ENCODE data around the gene AP2S1.
"Not testable (repeated sequence)": the region's sequence is repeated elsewhere in the genome, so short reads cannot be mapped to it uniquely, and the experiment has no call there.

The AP2S1 gene

DNA sequence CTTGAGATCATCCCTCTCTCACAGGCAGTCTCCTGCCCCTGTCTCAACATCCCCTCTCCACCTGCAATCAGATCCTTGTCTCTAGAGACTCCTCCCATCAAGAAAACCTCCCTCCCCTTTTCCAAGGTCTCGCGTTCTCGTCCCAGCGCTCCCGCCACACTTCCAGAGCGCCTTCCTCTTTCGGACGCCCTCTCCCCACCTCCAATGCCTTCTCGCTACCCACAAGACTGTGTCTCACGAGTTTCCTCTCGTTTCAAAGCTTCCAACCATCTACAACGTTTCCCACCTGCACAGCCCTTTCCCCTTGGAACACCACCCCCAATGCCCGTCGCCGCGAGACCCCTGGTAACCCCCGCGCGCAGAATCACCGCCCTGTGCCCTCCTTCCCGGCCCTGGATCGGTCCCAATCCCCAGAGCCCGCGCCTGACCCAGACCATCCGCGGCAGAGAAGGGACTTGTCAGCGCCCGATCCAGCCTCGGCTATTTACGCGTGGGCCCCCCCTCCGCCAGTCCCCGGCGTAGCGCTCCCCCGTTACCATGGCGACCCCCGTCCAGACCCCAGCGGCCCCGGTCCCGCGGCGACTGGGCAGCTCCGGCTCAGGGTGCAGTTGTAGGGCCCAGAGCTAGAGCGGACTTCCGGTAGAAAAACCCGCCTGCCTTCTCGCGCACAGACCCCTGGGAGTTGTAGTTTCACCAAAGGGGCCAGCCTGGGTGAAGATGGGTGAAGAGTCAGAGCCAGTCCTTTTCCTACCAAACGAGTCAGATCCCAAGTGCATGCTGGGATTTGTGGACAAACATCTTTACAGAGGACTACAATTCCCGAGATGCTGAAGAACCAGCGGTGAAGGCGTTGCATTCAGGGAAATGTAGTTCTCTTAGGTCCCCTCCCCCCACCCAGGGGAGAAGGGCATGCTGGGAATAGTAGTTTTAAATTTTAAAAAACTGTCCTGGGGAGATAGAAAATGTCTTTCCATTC lies at the start of gene AP2S1:
Gene AP2S1, minus strand, starts transcription at position 619 of the 976 bp plus-strand sequence. Its CDS starts 80 bp downstream, at position 539.
- DNase-seq, result no peak

DNA sequence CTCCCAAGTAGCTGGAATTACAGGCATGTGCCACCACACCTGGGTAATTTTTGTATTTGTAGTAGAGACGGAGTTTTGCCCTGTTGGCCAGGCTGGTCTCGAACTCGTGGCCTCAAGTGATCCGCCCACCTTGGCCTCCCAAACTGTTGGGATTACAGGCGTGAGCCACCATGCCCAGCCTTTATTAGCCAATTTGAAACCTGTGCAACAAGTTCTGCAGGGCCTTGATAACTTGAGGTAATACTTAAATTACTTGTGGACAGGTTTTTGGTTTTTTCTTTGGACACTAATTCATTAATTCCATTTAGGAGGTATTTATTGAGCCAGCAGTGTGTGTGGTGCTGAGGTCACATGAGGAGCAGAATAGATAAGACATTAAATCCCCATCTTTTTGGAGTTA lies 49.7 kb upstream of the AP2S1 start:
- no peak for DNase-seq

DNA sequence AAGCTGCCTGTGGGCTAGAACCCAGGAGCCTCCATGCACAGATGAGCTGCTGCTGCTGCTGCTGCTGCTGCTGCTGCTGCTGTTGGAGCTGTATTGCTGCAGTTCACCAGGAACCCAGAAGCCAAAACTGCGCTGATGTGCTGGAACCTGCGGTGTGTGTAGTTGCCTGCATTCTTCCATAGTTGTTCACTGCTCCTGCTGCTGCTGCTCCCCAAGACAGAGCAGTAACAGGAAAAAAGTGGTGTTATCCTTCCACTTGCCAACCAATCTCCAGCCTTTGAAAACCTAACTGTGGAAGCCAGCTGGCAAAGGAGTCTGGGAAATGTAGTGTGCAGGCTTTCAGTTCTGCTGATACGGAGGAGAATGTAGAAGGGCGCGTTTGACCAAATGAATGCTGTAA lies 48.1 kb upstream of the AP2S1 start:
- DNase-seq, result no peak

DNA sequence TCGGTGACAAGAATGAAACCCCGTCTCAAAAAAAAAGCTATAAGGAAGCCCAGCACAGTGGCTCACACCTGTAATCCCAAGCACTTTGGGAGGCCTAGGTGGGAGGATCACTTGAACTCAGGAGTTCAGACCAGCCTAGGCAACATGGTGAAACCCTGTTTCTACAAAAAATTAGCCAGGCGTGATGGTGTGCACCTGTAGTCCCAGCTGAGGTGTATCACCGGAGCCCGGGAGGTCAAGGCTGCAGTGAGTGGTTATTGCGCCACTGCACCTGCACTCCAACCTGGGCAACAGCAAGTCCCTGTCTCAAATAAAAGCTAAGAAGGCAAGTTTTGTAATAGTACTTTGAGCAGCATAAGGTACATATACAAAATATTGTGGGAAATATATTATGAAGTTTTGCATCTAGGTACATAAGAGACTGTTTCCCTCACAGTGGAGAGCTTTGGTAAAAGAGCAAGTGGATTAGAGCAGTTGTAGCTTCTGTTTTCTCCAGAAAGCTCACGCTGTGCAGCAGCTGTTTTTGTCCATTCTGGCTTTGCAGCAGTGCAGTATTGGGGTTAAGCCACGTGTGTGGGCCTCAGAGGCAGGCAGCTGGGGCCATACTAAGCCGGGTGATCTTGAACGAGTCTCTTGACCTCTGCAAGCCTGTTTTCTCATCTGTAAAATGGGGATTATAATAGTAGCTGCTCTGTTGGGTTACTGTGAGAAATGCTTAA lies 45.6 kb upstream of the AP2S1 start:
- DNase-seq, result no peak

DNA sequence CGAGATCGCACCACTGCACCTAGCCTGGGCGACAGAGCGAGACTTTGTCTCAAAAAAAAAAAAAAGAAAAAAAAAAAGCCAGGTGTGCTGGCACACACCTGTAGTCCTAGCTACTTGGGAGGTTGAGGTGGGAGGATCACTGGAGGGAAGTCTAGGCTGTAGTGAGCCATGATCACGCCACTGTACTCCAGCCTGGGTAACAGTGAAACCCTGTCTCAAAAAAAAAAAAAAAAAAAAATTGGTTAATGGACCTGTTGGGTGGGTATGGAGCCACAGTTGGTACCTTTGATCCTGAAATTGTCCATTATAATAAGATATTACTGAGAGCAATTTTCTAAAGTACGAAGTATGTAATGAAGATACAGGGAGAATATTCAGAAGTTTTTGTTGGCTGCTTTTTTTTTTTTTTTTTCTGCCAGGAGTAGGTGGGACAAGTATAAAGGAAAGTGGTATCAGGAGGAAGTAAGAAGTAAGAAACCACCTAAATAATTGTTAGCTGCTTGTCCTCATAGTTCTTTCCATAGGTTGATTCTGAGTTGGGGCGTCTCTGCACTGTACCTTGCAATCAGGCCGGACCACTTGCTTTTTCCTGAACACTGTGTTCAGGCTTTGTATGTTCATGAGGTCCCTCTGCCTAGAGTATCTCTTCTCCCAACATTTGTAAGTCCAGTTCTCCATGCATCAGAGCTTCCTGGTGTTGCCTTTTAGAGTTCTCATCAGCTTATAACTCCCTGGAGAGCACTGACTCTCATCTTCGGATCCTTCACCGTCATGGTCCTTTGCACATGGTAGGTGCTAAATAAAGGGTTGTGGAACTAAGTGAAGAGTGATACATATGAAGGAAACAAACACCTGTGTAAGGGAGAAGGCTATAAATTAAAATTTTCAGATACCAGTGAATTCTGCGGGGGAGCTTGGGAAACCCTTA lies 41.9 kb upstream of the AP2S1 start:
- no peak for DNase-seq

DNA sequence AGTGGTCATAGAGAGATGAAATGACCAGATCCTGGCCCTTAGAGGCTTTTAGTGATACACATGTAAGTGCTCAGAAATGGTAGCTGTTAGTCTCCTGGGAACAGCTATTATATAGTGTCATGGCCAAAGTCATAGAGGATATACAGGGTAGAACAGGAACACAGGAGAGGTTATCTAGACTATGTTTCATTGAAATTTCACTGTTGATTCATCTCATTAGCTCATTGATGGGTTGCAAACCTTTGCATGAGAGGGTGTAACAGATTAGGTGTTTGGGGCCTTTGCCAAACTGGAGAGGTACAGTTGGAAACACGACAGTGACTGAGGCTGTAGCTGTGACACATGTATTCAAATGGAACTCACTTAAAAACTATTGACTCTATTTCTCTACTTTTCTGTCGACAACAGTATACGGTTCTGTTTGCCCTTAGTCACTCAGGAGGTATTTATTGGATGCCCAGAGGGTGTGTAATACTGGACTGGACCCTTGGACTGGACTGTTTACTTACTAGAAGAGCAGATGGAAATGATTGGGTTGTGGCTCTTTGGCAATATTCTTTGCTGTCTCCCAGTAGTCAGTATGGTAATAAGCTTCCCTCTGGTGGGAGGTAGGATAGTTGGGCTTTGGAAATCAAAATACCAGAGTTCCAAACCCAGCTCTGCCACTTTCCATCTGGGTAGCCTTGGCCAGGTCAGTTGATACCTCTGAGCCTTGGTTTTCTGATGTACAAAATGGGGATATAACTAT lies 40.0 kb upstream of the AP2S1 start:
- no peak for DNase-seq

DNA sequence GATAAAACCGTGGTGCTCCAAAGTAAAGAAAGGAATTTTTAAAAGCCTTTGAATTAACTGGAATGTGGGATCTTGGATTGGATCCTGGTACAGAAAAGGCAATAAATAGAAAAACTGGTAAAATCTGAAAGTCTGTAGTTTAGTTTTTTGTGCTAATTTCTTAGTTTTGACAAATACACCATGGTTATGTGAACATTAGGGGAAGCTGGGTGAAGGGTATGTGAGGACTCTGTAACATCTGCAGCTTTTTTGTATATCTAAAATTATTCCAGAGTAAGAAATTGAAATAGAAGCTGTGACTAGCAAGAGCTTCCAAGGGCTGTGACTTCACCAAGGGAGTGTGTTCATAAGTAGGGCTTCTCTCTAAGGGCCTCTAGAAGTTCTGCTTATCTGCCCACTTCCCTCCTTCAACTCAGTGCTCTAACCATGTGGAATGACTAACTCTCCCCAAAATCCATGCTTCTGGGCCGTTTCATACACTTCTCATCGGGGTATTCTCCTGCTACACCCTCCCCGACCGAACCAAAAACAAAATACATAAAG lies 36.7 kb upstream of the AP2S1 start:
- DNase-seq, result no peak

DNA sequence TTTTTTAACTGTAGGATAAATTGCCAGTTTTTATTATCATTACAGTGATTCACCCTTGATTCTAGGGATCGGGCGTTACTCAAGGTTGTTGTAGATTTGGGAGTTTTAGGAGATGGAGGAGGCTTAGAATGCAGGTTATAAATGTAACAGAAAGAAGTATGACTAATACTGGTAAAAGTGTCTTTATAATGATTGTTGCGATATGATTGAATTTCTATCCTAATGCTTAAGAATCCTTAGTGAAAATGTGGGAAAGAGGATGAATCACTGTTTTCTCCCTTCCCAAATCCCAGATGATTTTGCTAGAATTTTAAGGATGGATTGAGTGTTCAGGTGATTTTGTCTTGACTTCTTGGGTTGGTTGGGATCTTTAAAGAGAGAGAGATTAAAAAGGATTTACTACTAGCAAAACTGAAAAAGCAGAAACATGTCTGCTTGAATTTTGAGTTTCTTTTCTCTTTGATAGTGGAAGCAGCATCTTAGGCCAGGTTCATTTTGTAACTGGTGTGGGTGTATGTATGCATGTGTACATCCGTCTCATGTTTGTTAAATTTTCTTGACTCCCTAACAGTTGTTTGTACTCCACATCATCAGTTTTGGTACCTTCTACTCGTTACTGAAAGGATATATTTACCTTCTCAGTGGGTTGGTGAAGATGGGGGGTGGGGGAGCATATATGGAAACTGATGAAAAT lies 36.0 kb upstream of the AP2S1 start:
- no peak for DNase-seq

DNA sequence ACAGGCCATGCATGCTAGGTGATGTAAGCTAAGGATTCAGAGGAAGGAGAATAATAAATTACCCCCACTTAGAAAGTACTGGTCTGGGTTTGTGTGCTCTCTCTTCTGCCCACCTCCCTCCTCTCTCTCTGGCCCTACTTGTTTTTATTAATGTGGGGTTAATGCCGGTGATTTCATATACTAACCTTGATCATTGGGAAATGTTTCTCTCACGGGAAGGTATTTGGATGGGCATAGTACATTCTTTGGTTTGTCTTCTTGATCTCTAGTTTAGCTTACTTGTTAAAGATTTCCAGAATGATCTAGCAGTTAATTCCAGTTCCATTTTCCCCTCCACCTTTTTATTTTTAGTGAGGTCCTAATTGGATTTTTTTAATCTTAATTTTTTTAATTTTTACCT lies 34.8 kb upstream of the AP2S1 start:
- no peak for DNase-seq

DNA sequence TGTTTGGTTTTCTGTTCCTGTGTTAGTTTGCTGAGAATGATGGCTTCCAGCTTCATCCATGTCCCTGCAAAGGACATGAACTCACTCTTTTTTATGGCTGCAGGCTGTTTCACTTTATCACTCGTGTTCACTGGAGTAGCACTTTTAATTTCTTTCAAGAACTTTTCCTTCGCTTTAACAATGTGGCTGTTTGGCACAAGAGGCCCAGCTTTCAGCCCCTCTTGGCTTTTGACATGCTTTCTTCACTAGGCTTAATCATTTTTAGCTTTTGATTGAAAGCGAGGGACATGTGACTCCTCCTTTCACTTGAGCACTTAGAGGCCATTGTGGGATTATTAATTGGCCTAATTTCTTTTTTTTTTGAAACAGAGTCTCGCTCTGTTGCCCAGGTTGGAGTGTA lies 32.1 kb upstream of the AP2S1 start:
- not testable (repeated sequence) for DNase-seq

DNA sequence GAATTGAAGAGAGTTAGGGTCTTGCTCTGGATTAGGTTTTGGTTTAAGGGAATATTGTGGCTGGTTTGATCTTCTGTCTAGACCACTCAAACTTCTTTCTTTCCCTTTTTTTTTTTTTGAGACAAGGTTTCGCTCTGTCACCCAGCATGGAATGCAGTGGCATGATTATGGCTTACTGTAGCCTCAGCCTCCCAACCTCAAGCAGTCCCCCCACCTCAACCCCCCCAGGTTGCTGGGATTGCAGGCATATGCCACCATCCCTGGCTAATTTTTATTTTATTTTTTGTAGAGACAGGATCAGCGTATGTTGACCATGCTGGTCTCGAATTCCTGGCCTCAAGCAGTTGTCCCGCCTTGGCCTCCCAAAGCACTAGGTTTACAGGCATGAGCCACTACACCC lies 31.4 kb upstream of the AP2S1 start:
- DNase-seq, result no peak

DNA sequence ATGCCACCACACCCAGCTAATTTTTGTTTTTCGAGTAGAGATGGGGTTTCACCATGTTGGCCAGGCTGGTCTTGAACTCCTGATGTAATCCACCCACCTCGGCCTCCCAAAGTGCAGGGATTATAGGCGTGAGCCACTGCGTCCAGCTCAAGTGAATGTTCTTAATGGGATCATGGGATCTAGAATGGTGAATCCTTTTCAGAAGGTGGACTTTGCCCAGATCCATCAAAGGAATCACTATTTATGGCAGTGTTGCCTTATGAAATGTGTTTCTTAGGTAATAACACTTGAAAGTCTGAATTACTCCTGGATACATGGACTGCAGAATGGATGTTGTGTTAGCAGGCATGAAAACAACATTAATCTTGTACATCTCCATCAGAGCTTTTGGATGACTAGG lies 30.4 kb upstream of the AP2S1 start:
- no peak for DNase-seq

DNA sequence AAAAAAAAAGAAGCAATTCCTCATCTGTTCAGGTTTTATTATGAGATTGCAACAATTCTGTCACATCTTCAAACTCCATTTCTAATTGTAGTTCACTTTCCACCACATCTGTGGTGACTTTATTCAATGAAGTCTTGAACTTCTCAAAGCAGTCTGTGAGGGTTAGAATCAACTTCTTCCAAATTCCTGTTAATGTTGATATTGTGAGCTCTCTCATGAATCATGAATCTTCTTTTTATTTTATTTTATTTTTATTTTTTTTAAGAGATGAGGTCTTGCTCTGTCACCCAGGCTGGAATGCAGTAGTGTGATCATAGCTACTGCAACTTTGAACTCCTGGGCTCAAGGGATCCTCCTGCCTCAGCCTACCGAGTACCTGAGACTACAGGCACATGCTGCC lies 29.8 kb upstream of the AP2S1 start:
- DNase-seq, result no peak

DNA sequence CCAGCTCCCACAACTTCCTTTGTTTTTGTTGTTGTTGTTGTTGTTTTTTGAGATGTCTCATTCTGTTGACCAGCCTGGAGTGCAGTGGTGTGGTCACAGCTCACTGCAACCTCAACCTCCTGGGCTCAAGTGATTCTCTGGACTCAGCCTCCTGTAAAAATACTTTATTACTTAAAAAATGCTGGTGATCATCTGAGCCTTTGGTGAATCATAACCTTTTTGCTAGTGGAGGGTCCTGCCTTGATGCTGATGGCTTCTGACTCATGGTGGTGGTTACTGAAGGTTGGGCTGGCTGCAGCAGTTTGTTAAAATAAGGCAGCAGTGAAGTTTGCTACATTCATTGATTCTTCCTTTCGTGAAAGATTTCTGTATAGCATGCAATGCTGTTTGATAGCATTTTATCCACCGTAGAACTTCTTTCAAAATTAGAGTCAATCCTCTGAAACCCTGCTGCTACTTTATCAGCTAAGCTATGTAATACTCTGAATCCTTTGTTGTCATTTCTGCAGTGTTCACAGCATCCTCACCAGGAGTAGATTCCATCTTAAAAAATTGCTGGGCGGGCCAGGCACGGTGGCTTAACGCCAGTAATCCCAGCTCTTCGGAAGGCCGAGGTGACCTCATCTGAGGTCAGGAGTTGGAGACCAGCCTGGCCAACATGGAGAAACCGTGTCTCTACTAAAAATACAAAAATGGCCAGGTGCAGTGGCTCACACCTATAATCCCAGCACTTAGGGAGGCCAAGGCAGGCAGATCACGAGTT lies 28.1 kb upstream of the AP2S1 start:
- no peak for DNase-seq

DNA sequence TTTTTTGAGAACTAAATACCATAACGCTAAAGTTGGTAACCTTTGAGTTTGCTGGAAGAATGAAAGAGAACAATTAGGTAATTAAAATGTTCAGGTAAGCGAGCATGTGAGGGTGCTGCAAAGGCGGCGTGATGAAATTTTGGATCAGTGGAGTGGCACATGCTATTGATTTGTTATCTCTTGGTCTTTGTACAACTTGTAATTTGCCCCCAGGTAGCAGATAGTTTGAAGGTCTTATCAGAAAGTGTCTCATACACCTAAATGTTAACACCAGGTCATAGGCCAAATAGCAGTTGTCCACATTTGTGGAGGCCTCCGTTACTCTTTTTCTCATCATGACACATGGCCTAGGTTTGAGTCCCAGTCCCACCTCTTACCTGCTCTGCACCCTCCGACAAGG lies 25.0 kb upstream of the AP2S1 start:
- no peak for DNase-seq

DNA sequence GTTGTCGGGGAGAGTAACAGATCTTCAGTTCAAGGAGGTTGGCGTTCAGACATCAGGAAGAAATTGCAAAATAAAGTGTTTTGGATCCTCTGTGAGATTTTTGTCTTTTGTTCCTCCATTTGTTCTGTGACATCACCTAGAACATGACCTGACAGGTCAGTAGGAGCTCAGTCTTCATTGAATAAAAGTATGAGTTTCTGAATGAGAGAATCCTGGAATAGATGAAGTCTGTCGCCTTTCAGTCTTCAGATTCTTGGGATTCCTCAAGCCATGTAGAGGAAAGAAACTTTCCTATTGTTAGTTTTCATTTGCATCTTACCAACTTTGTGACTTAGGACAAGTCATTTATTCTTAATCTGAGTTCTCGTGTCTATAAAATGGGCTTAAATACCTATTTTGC lies 24.6 kb upstream of the AP2S1 start:
- DNase-seq, result no peak

DNA sequence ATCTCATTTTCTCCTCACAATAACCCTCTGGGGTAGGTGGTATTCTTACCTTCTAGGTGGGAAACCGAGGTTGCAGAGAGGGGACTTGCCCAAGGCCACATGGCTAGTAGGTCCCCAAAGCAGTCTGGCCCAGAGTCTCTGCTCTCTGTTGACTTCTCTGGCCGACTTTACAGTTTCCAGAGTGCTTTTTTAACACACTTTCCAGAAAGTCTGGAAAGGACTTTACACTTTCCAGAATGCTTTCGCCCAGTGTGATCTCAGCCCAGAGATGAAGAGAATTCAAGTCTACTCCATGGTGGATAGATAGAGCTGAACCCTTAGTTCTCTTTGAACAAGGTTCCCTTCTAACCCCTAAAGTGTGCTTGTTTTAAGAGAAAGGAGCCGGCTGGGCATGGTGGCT lies 22.3 kb upstream of the AP2S1 start:
- no peak for DNase-seq

DNA sequence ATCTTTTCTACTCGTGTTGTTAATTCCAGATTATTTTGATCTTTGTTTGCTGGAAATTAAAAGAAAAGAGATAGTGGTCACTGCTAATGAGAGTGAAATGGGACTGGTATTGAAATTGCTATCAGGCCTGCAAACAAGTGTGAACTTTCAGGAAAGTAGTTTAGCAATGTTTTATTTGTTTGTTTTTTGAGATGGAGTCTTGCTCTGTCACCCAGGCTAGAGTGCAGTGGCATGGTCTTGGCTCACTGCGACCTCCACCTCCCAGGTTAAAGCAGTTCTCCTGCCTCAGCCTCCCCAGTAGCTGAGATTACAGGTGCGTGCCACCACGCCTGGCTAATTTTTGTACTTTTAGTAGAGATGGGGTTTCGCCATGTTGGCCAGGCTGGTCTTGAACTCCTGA lies 20.5 kb upstream of the AP2S1 start:
- DNase-seq, result not testable (repeated sequence)

DNA sequence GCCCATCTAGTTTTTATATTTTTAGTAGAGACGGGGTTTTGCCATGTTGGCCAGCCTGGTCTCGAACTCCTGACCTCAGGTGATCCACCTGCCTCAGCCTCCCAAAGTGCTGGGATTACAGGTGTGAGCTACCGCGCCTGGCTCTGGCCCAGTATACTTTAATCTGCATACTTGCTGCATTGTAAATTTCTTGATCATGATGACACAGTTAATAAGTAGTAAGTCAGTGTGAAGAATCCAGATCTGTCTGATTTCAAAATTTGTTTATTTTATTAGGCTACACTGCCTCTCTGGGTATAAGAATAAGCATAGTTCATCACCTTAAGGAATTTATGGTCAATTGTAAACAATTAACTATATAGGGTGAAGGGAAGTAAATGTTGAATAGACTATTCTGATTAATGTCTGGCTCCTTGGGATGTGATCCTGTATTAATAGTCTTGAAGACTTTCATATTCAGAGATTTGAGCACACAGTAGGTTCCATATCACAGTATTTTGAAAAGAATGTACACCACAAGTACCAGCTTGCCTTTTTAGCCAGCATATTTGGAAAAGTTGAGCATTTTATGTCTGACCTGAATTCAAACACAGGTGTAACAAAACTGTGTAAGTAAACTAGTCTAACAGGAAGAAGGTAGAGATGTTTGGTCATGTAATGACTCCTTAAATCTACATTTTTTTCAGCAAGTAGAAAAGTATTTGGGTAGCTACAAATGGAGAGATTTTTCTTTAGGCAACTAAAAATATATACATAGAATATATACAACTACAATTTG lies 17.6 kb upstream of the AP2S1 start:
- no peak for DNase-seq

DNA sequence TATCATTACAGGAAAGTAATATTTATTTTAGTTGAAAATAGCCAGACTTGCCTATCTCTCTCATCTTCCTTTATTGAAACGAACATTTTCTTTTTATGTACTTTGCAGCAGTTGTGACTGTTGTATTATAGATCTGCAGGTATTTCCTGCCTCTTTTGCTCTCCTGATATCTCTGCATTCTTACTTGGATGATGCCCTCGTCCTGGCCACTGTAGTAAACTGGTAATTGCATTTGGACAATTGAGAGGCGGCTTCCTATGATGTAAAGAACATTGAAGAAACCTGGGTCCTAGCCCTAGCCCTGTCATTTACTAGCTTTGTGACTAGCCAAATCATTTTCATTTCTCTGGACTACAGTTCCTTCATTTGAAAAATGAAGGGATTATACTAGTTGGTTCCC lies 16.5 kb upstream of the AP2S1 start:
- DNase-seq, result no peak
